Subcutaneous abdominal adipose tissue (tissue), 5 donors: ENCODE measurements around the gene NOG.

ENCODE experiments used
- H3K27ac ChIP-seq: one replicate; pipeline ENCODE4 v1.7.0; 2013; ENCODE audit warnings: low read depth, mild to moderate bottlenecking, inconsistent platforms, low read length, moderate library complexity
- H3K27me3 ChIP-seq, 5 donors: one replicate each; pipeline ENCODE4 v1.7.0; 2013; ENCODE audit warnings: low read length in 5 of 5, inconsistent platforms in 1 of 5; ENCODE audit not compliant: control insufficient read depth in 5 of 5, insufficient read depth in 4 of 5
- H3K36me3 ChIP-seq, 5 donors: one replicate each; pipeline ENCODE4 v1.7.0; 2013; ENCODE audit warnings: low read length in 5 of 5; ENCODE audit not compliant: control insufficient read depth in 5 of 5, insufficient read depth in 5 of 5
- H3K4me1 ChIP-seq, 5 donors: one replicate each; pipeline ENCODE4 v1.7.0; 2013; ENCODE audit warnings: low read length in 5 of 5, mild to moderate bottlenecking in 3 of 5, moderate library complexity in 1 of 5; ENCODE audit not compliant: control insufficient read depth in 5 of 5, insufficient read depth in 5 of 5
- H3K4me3 ChIP-seq, 5 donors: one replicate each; pipeline ENCODE4 v1.7.0; 2013; ENCODE audit warnings: low read length in 5 of 5, low read depth in 1 of 5
- H3K9ac ChIP-seq, 5 donors: one replicate each; pipeline ENCODE4 v1.7.0; 2013; ENCODE audit warnings: low read length in 5 of 5, mild to moderate bottlenecking in 4 of 5, moderate library complexity in 3 of 5
- H3K9me3 ChIP-seq, 5 donors: one replicate each; pipeline ENCODE4 v1.7.0; 2013; ENCODE audit warnings: low read length in 5 of 5; ENCODE audit not compliant: control insufficient read depth in 5 of 5
- donor health status: healthy.
- donor health status: healthy.
- donor health status: healthy.
- donor health status: healthy.
- donor health status: healthy.

Gene NOG

DNA sequence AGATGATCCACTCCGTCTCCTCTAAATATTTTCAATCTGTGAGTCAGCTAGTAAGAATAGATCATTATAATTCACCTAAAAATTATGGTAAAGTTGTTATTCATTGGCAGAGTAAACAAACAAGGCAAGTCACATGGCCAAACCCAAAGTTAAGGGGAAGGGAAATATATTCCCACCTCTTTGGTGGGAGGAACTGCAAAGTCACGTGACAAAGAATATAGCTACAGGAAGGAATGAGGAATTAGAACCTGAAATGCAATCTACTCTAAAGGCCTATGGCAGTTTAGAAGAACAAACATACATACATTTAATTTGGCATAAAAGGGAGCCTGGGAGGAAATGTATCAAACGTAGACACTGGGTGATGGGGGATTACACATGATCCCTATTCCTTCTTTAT, 48.9 kb downstream of the NOG start:
- Histone ChIP-seq H3K9ac (no peak overlapping the region), H3K36me3 (no peaks in the 10 kb centered on the region), H3K4me3 (no peak overlapping the region), H3K27ac (no peak overlapping the region), H3K4me1 (no peaks in the 10 kb centered on the region), H3K9me3 (no peaks in the 10 kb centered on the region), H3K27me3 (peaks cover 3 to 17% (median 7%) of the 10 kb centered on the region in 5 donors)
